MM.1S (cell line): ENCODE results near the gene GPR183.
"Not testable (repeated sequence)": the region's sequence is repeated elsewhere in the genome, so short reads cannot be mapped to it uniquely, and the experiment has no call there.

Experiments used
- DNase-seq: peaks from one replicate; pipeline ENCODE4 v3.0.0-alpha.2; 2015
- H2AFZ ChIP-seq: fragments of 300-600 bp; sonication (generic); 2 replicates; pipeline ENCODE4 v1.6.0; 2016; ENCODE audit warnings: antibody characterized with exemption, low read length
- H3F3A ChIP-seq: fragments of 300-600 bp; sonication (generic); 2 replicates; pipeline ENCODE4 v1.6.1; 2016; ENCODE audit warnings: mild to moderate bottlenecking, antibody characterized with exemption, low read length, moderate library complexity, mixed read lengths; ENCODE audit not compliant: insufficient read depth
- H3K27ac ChIP-seq: fragments of 300-600 bp; sonication (generic); 2 replicates; pipeline ENCODE4 v1.5.1; 2016; ENCODE audit warnings: mild to moderate bottlenecking, low read length
- H3K27me3 ChIP-seq: fragments of 300-600 bp; sonication (generic); replicated peaks from 2 replicates; pipeline ENCODE4 v1.6.0; 2016; ENCODE audit warnings: low read length; ENCODE audit not compliant: insufficient read depth
- H3K36me3 ChIP-seq: fragments of 300-600 bp; sonication (generic); replicated peaks from 2 replicates; pipeline ENCODE4 v1.6.1; 2016; ENCODE audit warnings: mild to moderate bottlenecking, low read length, mixed read lengths; ENCODE audit not compliant: insufficient read depth
- H3K4me1 ChIP-seq: fragments of 300-600 bp; sonication (generic); 2 replicates; pipeline ENCODE4 v1.6.1; 2016; ENCODE audit warnings: low read length, mixed read lengths
- H3K4me2 ChIP-seq: fragments of 300-600 bp; sonication (generic); 2 replicates; pipeline ENCODE4 v1.6.0; 2016; ENCODE audit warnings: low read depth, low read length
- H3K4me3 ChIP-seq: fragments of 300-600 bp; sonication (generic); 2 replicates; pipeline ENCODE4 v1.5.1; 2016; ENCODE audit warnings: low read length, mixed read lengths
- H3K79me2 ChIP-seq: fragments of 300-600 bp; sonication (generic); 2 replicates; pipeline ENCODE4 v1.6.1; 2016; ENCODE audit warnings: mixed run types, low read length, mixed read lengths
- H3K9ac ChIP-seq: fragments of 300-600 bp; sonication (generic); 2 replicates; pipeline ENCODE4 v1.6.1; 2016; ENCODE audit warnings: low read length, mixed read lengths
- H3K9me2 ChIP-seq: fragments of 300-600 bp; sonication (generic); replicated peaks from 2 replicates; pipeline ENCODE4 v1.6.1; 2016; ENCODE audit warnings: mild to moderate bottlenecking, low read length, mixed read lengths; ENCODE audit not compliant: insufficient read depth
- H3K9me3 ChIP-seq: fragments of 300-600 bp; sonication (generic); replicated peaks from 2 replicates; pipeline ENCODE4 v1.6.1; 2016; ENCODE audit warnings: mild to moderate bottlenecking, low read length, mixed read lengths; ENCODE audit not compliant: insufficient read depth
- H4K20me1 ChIP-seq: fragments of 300-600 bp; sonication (generic); 2 replicates; pipeline ENCODE4 v1.6.1; 2016; ENCODE audit warnings: mild to moderate bottlenecking, low read length, moderate library complexity, mixed read lengths; ENCODE audit not compliant: insufficient read depth
- CTCF ChIP-seq: fragments of 300-600 bp; sonication (generic); IDR thresholded peaks from 2 replicates; pipeline ENCODE4 v1.5.1; 2016; ENCODE audit warnings: antibody characterized with exemption, low read length, mixed read lengths
- EZH2 ChIP-seq: fragments of 300-600 bp; sonication (generic); optimal IDR thresholded peaks from 2 replicates; pipeline ENCODE3; 2017; ENCODE audit warnings: low read depth, mild to moderate bottlenecking, antibody characterized with exemption, low read length, mixed read lengths
- EZH2phosphoT487 ChIP-seq: fragments of 300-600 bp; sonication (generic); IDR thresholded peaks from 2 replicates; pipeline ENCODE4 v1.6.1; 2018; ENCODE audit warnings: antibody characterized with exemption, low read length

GPR183 gene

GRCh38 chr13:99251921-99252320, 55.3 kb downstream of the GPR183 start:
- Histone ChIP-seq H3K4me3 (no peak overlapping the region), H2AFZ (no peak overlapping the region), H4K20me1 (0 out of 2 replicates have a peak, but pooled peaks cover 4% of the 10 kb centered on the region), H3K9me2 (no peaks in the 10 kb centered on the region), H3F3A (no peaks in the 10 kb centered on the region), H3K36me3 (no peaks in the 10 kb centered on the region), H3K4me2 (no peak overlapping the region), H3K9ac (no peak overlapping the region), H3K9me3 (no peaks in the 10 kb centered on the region), H3K27me3 (peaks cover 4% of the 10 kb centered on the region; the same call in 1 of the 2 replicates), H3K27ac (no peak overlapping the region), H3K79me2 (no peaks in the 10 kb centered on the region), H3K4me1 (no peaks in the 10 kb centered on the region)
- no peak for DNase-seq
- TF ChIP-seq CTCF = no peak
- no peak for TF ChIP-seq EZH2phosphoT487
- no peak for TF ChIP-seq EZH2

GRCh38 chr13:99250982-99251825, 56.0 kb downstream of the GPR183 start:
- Histone ChIP-seq H3K9me3 (no peaks in the 10 kb centered on the region), H4K20me1 (0 out of 2 replicates have a peak, but pooled peaks cover 4% of the 10 kb centered on the region), H3K4me3 (no peak overlapping the region), H3K36me3 (no peaks in the 10 kb centered on the region), H3K4me1 (no peaks in the 10 kb centered on the region), H3K79me2 (no peaks in the 10 kb centered on the region), H3K9me2 (no peaks in the 10 kb centered on the region), H3F3A (no peaks in the 10 kb centered on the region), H3K27ac (no peak overlapping the region), H3K27me3 (no peaks in the 10 kb centered on the region), H3K9ac (no peak overlapping the region), H3K4me2 (no peak overlapping the region), H2AFZ (no peak overlapping the region)
- TF ChIP-seq EZH2phosphoT487 (no peak), EZH2 (no peak), CTCF (no peak)
- DNase-seq = no peak

- H3K27ac ChIP-seq, H3K36me3 ChIP-seq: not testable (repeated sequence)
Observed at GRCh38 chr13:99249606-99250005, 57.6 kb downstream of the GPR183 start.

GRCh38 chr13:99249178-99249577, 58.0 kb downstream of the GPR183 start:
- not testable (repeated sequence) for H3F3A ChIP-seq, DNase-seq, H3K9me2 ChIP-seq, H3K9me3 ChIP-seq, H3K4me1 ChIP-seq, H3K36me3 ChIP-seq, H3K4me3 ChIP-seq, H3K9ac ChIP-seq, H2AFZ ChIP-seq, H4K20me1 ChIP-seq, H3K27me3 ChIP-seq, H3K27ac ChIP-seq, H3K4me2 ChIP-seq, H3K79me2 ChIP-seq

More at GRCh38 chr13:99249606-99250005, 57.6 kb downstream of the GPR183 start:
- not testable (repeated sequence) for H3K4me3 ChIP-seq, H3K9me2 ChIP-seq, H3F3A ChIP-seq, H2AFZ ChIP-seq, H3K79me2 ChIP-seq, H3K9ac ChIP-seq, H3K4me1 ChIP-seq, H3K4me2 ChIP-seq, H3K27me3 ChIP-seq, DNase-seq, H3K9me3 ChIP-seq, H4K20me1 ChIP-seq
